HG03108 (cell line): ENCODE measurements around the gene SLC48A1.

Experiments used
- ATAC-seq: cut with Tn5 transposase; IDR thresholded peaks from one replicate; pipeline ENCODE4 v1.9.1; 2021; ENCODE audit warnings: moderate library complexity; ENCODE audit not compliant: unreplicated experiment

Gene SLC48A1

DNA sequence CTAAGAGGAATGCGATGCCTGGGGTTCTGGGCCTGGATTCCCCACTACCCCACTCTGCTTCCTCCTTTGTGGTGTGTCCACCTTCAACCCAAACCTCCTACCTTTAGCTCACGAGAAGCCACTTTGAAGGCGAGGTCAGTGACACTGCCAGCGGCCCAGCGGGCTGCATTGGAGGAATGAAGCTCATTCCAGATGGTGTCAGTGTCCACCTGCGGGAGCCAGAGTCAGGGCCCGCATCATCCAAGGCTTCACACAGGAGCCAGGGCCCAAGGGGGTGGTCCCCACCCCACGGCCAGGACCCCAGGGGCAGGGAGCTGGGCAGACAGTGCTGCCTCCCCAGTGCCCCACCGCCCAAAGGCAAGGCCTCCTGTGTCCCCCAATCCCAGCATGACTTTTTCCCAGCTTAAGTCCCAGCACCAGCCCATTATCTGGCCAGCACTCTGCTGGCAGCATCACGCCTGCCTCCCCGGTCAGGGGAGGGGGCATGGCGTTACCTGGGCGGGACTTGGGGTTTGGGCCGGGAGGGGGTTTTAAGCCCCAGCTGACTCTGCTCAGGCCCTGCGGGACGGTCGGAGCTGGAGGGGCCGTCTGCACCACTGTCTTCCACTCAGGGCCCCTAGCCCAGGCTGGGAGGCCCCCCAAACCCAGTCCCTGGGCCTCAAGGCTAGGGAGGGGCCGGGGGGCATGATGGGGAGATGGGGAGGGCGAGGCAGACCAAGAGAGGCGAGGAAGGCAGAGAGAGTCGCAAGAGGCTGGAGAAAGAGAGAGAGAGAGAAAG is 16.9 kb downstream of the SLC48A1 start:
- ATAC-seq = no peak

DNA sequence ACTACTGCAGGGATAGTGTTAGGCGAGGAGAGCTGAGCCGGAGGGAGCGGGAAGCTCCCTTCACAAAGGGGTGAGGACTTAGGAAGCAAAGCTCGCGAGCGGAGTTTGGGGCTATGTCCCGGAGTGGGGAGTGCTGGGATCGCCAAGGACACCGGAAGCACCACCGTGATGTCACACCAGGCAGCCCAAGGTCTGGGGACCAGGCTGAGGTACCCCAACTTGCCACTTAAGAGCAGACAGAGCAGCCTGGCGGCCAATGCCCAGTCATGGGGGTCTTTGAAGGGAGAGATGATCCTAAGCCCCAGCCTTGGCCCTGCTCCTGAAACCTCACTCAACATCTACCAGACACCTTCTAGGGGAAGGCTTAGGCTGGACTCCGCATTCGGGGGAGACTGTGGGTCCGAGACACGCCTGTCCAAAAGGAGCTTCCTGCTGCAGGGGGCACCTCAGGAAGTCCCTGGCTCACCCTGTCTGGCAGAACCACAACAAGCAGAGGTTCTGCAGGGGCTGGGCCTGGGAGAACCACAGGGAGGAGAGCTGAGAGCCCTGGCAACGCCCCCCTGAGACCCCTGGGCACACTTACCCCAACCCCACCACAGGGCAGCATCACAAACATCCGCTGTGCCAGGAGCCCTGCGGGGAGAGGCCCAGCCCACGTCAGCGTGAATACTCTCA is 17.8 kb downstream of the SLC48A1 start:
- ATAC-seq = no peak

DNA sequence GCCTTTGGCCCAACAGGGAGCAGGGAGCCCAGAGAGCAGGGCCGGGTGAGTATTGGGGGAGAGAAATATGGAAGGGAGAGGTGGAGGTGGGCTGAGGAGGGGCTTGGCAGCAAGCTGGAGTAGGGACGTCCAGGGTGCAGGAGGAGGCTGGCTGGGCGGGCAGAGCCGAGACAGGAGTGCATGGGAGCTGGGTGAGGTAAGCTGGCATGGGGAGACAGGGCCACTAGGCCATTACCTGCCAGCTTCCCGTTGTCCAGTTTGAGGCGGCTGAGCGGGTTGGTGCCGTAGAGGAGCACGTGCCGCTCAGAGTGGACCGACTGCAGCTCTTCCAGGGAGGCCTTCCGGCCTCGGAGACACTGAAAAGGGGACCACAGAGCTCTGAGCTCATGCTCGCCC is 18.3 kb downstream of the SLC48A1 start:
- no peak for ATAC-seq

DNA sequence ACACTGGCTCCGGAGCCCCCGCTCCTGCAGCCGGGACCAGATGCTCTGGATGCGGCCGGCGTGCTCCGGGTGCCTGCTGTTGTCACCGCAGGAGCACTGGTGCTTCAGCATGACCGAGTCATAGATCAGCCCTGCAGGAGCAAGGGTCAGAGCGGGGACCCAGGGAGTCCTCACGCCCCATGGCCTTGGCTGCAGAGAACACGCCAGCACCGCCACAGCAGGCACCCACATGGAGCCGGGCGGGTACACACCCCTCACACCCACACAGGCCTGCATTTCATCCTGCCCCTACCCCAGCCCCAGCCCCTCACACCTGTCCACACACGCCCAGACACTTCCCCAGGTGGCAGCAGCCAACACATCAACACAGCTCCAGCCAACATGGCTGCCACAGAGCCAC is 18.8 kb downstream of the SLC48A1 start:
- no peak for ATAC-seq

DNA sequence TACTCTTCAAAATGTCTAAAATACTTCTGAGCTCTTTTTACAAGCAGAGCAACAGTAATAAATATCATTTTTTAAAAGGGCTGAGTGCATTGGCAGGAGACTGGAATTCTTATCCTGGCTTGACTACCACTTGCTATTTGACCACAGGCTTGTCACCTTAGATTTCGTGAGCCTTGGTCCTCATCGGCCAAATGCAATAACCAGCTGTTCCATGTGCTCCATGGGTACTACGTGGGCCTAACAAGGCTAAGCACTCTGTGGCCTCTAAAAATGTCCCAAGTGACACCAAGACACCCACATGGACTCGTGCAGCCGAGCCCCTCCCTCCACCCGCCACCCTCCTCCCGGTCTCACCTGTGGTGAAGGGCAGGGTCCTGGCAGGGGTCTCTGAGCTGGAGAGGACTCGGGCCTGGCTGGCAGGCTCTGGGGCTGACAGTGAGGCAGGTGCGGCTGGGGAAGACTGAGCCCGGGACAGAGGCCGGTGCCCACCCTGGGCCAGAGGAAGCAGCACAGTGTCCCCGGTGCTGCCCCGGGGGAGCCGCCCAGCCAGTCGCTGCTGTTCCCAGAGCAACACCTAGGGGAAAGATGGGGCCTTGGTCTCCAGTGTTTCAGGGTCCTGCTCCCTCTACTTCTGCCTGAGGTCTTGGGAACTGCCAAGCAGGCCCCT is 20.1 kb downstream of the SLC48A1 start:
- ATAC-seq = no peak

DNA sequence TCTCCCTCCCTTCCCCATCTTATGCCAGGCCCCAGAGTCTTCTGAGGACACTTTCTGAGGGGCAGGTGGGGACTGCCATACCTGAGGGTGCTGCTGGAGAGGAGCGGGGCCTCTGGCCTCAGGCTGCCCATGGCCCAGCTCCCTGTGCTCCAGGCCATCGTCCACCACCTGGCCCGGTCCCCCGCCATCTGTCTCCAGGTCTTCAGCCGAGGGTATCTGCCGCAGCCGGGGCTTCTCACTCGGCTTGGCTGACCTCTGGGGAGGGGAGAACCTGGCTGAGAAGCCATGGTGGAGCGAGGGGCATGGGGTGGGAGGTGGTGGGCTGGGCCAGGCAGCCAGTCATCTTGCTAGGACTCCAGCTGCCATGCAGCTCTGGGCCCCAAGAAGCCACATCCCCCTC is 21.6 kb downstream of the SLC48A1 start:
- no peak for ATAC-seq

DNA sequence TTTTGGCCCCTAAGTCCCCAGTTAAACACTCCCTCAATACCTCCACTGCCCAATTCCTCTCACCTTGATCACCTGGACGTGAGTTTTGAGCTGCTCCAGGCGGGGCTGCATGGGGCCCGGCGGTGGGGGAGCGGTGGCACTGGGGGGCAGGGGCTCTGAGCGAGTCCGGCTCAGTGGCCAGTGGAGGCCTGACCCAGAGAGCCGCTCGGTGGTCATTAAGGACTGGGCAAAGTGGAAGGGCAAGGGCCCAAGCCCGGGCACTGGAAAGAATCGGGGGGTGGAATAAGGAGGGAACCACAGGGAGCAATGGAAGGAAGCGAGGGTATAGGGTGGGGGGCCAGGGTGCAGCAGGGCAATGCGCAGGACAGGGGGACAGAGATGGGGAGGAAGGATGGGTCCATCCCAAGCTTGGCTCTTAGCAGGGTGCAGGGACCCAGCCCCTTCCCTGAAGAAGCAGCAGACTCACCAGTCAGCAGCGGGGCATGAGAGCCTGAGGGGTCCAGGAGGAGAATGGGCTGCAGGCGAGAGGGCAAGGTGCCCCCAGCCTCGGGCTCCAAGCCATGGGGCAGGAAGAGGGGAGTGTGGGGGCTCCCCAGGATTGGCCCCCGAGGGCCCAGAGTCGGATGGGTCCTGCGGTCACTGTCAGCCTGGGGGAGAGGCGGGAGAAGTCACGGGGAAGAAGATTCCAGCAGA is 22.2 kb downstream of the SLC48A1 start:
- no peak for ATAC-seq

DNA sequence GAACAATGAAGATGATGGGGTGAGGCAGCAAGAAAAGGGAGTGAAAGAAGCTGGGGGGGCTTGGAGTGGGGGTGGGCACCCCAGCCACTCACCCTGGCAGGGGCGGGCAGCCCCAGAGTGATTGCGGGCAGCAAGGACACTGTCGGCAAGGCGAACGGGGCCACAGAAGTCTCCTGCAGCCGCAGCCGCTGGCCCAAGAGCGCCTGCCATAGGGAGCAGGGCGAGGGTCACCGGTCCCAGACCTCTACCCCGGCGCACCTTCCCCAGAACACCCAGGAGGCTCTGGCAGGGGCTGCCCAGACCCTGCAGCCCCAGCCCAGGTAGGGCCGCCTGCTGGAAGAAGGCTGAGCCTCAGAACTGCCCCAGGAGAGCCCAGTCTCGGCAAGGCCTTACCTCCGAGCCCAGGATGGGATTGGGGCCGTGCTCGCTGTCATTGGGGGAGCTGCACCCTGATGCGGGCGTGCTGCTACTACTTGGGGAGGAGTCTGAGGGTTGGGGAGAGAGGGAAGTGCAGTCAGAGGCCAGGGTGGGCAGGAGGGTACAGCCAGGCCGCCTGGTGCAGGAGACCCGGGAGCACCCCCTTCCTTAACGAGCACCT is 22.9 kb downstream of the SLC48A1 start:
- no peak for ATAC-seq

DNA sequence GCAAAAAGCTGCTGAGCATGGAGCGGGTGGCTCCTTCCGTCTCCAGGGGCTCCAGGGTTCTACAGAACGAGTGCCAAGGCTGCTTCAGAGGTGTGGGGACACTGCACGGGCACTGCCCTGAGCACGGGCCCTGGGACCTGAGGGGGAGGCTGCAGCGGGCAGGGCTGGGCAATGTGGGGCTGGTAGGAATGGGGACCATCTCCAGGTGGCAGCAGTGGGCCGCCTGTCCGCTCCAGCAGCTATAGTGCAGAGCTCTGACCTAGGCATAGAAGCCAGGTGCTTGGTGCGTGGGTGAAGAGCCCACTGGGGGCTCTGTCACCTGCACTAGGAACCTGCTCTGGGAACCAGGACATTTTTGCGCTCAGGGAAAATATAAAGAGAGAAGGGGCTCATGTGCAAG is 24.4 kb downstream of the SLC48A1 start:
- ATAC-seq = no peak

DNA sequence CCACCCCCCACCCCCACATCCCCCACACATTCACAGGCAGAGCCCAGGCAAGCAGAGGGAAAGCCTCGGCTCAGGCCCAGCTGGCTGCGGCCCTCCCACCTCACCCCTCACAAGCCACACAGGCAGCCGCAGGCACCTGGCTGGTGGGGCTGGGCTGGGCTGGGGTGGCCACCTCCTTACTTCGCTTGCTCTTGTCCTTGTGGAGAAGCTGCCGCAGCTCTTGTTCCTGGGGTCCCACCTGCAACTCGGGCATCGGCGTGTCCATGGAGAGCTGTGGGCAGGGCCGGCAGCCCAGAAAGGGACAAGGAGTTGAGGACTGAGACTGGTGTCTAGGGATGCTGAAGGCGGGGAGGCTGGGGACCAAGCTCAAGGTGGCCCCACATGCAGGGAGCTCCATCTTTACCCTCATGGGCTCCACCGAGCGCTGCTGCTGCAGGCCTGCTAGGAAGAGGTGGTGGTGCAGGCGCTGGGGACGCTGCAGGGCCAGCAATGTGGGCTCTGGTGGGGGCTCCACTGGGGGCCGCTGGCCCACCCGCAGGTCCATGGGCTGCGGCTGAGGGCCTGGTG is 25.4 kb downstream of the SLC48A1 start:
- no peak for ATAC-seq

DNA sequence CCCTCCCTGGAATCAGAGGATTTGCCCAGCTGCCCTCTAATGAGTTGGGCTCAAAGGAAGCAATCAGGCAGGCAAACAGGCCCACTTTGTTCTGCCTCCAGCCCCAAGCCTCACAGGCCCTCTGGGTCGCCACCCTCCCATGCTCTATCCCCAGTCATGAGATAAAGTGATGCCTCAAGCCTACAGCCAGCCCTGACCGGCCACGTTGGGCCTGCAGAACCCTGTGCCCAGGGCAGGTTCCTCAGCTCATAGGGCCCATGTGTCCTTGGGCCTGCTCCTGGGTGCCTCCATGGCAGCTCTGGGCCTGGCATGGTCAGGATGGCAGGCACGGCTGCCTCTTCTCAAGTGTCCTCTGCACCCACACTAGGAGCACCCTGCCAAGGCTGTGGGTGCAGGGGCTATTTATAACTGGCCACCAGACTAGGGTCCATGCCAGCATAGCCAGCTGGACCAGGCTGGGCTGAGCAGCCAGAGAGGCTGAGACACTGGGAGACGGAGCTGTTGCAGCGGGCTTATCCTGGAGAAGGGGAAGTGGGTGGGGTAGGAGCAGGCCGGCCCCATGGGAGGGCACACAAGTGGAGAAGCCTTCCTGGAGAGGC is 26.4 kb downstream of the SLC48A1 start:
- ATAC-seq = no peak

DNA sequence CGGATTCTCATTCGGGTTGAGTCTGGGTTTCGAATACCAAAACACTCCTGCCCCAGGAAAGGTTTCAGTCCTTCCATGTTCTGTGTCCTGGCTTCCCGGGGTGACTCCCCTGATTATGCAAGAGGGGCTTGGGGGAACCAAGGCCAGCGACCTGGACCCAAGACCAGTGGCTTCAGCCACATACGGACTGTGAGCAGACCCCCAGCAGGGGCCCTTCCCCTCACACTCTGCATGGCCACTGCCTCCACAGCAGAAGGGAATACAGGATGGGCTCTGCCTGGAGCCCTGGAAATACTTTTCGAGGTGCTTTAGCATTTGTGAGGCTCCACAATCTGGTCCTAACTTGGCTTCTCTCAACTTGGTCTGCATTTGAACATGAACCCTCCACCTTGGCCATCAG is 27.5 kb downstream of the SLC48A1 start:
- no peak for ATAC-seq

DNA sequence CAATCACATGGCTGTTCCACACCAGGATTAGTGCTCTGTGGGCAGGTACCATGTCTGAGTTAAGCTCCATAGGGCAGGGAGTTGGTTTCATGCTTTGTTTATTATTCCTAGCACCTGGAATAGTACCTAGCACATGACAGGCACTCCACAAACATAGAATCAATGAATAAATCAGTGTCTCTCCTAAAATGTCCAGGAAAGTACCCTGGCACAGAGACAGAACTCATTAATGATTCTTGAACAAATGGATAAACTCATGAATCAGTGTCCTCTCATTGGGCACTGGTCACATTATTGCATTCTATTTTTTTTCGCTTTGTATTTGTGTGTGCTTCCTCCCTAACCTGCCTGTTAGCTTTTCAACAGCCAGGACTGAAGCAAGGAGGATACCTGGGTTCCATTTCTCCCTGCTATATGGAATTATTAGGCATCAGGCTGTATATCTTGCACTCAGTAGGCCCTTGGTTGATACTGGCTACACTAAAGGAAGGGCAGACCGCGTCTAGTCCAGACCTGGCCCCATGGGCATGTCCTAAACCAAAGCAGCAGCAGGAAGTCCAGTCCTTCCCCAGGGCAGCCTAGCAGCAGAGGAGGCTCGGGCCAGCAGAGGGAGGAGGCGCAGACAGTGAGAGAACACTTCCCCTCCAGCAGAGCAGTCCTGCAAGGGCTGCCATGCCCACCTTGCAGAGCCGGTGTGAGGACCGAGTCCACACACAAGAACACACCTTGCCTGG is 28.3 kb downstream of the SLC48A1 start:
- ATAC-seq = no peak

DNA sequence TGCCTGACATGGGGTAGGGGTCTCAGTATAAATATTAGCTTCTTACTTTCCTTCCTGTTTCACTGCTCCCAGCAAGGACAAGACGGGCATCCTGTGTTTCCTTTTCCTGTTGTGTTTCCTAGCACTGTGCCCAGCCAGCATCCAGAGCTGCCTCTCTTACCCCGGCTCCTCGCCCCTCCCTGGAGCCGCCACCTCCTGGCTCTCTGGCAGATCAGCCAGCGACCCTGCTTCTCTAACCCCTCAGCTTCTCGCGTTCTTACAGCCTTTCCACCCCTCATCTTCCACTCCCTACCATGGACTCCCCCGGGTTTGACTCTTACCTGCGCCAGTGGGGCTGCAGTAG is 28.8 kb downstream of the SLC48A1 start:
- no peak for ATAC-seq

DNA sequence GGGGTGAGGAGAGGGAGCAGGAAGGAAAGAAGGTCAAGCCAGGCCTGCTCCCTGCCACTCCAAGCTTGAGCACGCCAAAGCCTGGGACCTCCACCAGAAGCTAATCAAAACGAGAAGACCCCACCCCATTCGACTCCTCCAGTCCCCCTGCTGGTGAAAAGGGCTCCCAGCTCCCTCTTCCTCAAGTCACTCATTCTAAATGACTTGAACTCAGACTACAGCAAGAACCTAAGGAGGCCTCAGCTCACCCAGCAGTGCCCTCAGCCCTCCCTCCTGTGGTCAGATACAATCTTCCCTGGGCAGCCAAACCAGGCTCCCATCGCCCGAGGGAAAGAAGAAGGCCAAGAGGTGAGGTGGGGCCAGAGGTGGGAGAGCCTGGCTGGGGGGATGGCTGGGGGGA is 29.3 kb downstream of the SLC48A1 start:
- ATAC-seq = no peak

DNA sequence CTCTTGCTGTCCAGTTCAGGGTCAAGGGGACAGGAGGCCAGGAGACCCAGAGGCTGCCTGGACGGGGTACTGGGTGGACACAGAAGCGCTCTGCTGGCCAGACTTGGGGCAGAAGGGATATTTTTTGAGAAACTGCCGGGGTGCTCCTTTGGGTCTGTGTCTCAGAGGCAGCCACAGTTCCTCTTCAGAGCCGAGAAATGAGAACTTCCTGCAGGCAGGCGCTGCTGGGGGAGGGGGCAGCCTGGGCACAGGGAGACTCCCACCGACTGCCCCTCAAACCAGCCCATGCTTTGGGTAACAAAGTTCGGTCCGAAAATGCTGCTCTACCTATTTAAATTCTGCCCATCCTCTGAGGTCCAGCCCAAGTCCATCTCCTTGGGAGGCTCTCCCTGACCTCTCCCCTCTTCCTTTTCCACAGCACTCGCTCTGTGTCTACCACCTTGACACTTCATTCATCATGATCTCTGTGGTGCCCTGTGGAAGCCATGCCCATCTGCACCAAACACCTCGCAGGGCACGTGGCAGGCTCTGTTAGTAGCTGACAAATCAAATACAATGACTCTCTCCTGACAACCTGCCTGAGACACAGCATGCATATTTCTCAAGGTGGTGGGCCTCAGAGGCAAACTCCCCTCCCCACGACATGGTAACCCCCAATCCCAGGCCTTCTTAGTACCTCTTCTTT is 30.3 kb downstream of the SLC48A1 start:
- ATAC-seq = no peak

DNA sequence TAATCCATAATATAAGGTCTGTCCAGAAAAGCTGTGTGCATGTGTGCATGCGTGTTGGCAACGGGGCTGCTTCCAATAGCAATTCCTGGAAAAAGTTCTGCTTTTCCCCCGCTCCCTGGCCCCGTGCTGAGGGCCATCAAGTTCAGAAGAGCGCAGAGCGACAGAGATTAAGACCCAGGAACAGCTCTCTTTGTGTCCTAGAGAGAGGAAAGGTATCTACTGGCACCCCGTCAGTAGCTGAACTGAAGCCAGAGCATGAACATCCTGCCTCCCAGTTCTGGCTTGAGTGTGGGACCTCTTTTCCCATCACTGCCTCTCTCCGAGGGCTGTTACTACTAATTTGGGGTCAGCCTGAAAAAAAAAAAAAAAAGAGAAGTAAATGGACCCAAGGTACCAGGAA is 31.1 kb downstream of the SLC48A1 start:
- no peak for ATAC-seq

DNA sequence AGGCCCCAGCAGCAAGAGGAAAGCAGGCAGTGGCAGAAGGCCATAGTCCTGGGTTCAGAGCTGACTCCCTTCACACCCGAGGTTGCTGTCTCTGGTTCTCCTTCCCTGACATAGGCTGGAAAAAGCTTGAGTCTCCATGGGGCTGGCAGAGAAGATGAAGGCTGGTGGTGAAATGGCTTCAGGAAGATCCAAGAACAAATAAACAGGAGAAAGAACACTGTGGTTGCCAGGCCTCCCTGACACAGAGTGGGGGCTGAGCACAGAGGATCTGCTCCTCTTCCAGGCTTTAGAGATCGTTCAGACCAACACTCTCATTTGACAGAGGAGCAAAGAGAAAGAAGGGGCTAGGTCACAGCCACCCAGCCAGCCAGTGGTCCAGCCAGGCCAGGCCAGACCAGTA is 32.4 kb downstream of the SLC48A1 start:
- ATAC-seq = no peak

DNA sequence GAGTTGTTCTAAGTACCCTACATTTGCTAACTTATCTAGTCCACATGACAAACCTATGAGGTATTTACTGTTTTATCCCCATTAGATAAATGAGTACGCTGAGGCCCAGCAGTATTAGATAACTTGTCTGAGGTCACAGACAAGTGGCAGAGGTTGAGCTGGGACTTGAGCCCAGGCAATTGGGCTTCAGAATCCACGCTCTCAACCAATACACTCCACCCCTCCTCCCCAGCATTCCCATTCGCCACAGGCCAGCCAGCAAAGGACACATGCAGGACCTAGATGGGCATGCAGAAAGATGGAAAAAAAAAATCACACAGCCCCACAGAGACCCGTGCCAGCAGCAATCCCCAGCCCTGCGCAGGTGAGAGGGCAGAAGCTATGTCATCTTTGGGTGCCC is 34.3 kb downstream of the SLC48A1 start:
- ATAC-seq = no peak
